CMK (cell line): Measurements from ENCODE around the gene TPRX1.
A peak's percentile ranks its signal among the peaks of the same experiment; 100 is the strongest.
"Not testable (repeated sequence)": the region's sequence is repeated elsewhere in the genome, so short reads cannot be mapped to it uniquely, and the experiment has no call there.

Source experiments
- DNase-seq: peaks from one replicate; pipeline ENCODE4 v3.0.0-alpha.2; 2010; ENCODE audit warnings: low read depth

Gene TPRX1

GRCh38 chr19:47801270-47801669, 3.1 kb downstream of the TPRX1 start:
- DNase-seq, result no peak

- no peak for DNase-seq
Observed at GRCh38 chr19:47798904-47799266, 5.5 kb downstream of the TPRX1 start.

- no peak for DNase-seq
Observed at GRCh38 chr19:47797996-47798903, 6.1 kb downstream of the TPRX1 start.

- DNase-seq, result no peak
Observed at GRCh38 chr19:47796785-47797184, 7.6 kb downstream of the TPRX1 start.

GRCh38 chr19:47794526-47794925, 9.8 kb downstream of the TPRX1 start:
- no peak for DNase-seq

GRCh38 chr19:47792616-47793015, 11.7 kb downstream of the TPRX1 start:
- no peak for DNase-seq

GRCh38 chr19:47790398-47790814, 13.9 kb downstream of the TPRX1 start:
- peak; percentile 68 for DNase-seq

- DNase-seq, result not testable (repeated sequence)
Observed at GRCh38 chr19:47789811-47790210, 14.5 kb downstream of the TPRX1 start.

GRCh38 chr19:47787307-47787706, 17.0 kb downstream of the TPRX1 start:
- not testable (repeated sequence) for DNase-seq

GRCh38 chr19:47786566-47786965, 17.8 kb downstream of the TPRX1 start:
- DNase-seq, result no peak

- no peak for DNase-seq
Observed at GRCh38 chr19:47781590-47782262, 22.6 kb downstream of the TPRX1 start.

GRCh38 chr19:47780215-47780551, 24.2 kb downstream of the TPRX1 start:
- no peak for DNase-seq

- DNase-seq, result no peak
Observed at GRCh38 chr19:47779524-47780214, 24.7 kb downstream of the TPRX1 start.

GRCh38 chr19:47778954-47779351, 25.4 kb downstream of the TPRX1 start:
- no peak for DNase-seq

GRCh38 chr19:47778049-47778953, 26.1 kb downstream of the TPRX1 start, which contains the start of gene SELENOW:
TSS of gene SELENOW (plus strand) at chr19:47778703. CDS start at chr19:47778786, 83 bp downstream.
- peak; percentile 65 for DNase-seq

GRCh38 chr19:47777245-47778048, 26.9 kb downstream of the TPRX1 start:
- DNase-seq, result not testable (repeated sequence)

GRCh38 chr19:47776568-47776967, 27.8 kb downstream of the TPRX1 start:
- DNase-seq, result no peak

- not testable (repeated sequence) for DNase-seq
Observed at GRCh38 chr19:47771291-47771690, 33.1 kb downstream of the TPRX1 start.

- DNase-seq, result no peak
Observed at GRCh38 chr19:47769534-47769933, 34.8 kb downstream of the TPRX1 start.

- DNase-seq, result no peak
Observed at GRCh38 chr19:47768604-47769003, 35.7 kb downstream of the TPRX1 start.

- no peak for DNase-seq
Observed at GRCh38 chr19:47767349-47767748, 37.0 kb downstream of the TPRX1 start.
